Suprapubic skin (tissue), 4 donors: ENCODE results near the gene CAPN5. TPM values are rescaled to one million over a fixed set of nuclear protein-coding genes. Genes with fewer than 3 reads are reported as not detected.
A peak's percentile ranks its signal among the peaks of the same experiment; 100 is the strongest.
"Not testable (repeated sequence)": the region's sequence is repeated elsewhere in the genome, so short reads cannot be mapped to it uniquely, and the experiment has no call there.

Source experiments
- DNase-seq, 2 donors: peaks; one replicate each; pipeline ENCODE4 v3.0.0-alpha.2; 2019; ENCODE audit warnings: low spot score in 2 of 2
- H3K27ac ChIP-seq: fragments of 200-600 bp; sonication (generic); one replicate; pipeline ENCODE4 v1.5.1; 2019
- H3K27me3 ChIP-seq: fragments of 200-600 bp; sonication (generic); one replicate; pipeline ENCODE4 v1.5.1; 2019
- H3K36me3 ChIP-seq: fragments of 200-600 bp; sonication (generic); one replicate; pipeline ENCODE4 v1.5.1; 2019
- H3K4me1 ChIP-seq: fragments of 200-600 bp; sonication (generic); one replicate; pipeline ENCODE4 v1.5.1; 2019
- H3K4me3 ChIP-seq: fragments of 200-600 bp; sonication (generic); one replicate; pipeline ENCODE4 v1.5.1; 2019; ENCODE audit warnings: mild to moderate bottlenecking
- H3K9me3 ChIP-seq: fragments of 200-600 bp; sonication (generic); one replicate; pipeline ENCODE4 v1.5.1; 2019
- CTCF ChIP-seq, 2 donors: fragments of 200-600 bp in 1 of 2; fragments of 450-650 bp in 1 of 2; sonication (generic) in 1 of 2; IDR thresholded peaks; one replicate each; pipeline ENCODE4 v1.5.1; 2016 to 2019; ENCODE audit warnings: antibody characterized with exemption in 2 of 2, mild to moderate bottlenecking in 1 of 2, moderate library complexity in 1 of 2
- EP300 ChIP-seq: sonication (generic); formaldehyde crosslinking; IDR thresholded peaks from one replicate; pipeline ENCODE4 v1.6.1; 2017; ENCODE audit warnings: antibody characterized with exemption
- POLR2A ChIP-seq, 2 donors: fragments of 450-650 bp; IDR thresholded peaks; one replicate each; pipeline ENCODE4 v1.6.1; 2017; ENCODE audit warnings: antibody characterized with exemption in 2 of 2, mild to moderate bottlenecking in 2 of 2, moderate library complexity in 2 of 2
- POLR2AphosphoS5 ChIP-seq, 3 donors: sonication (generic); formaldehyde crosslinking; IDR thresholded peaks; one replicate each; pipeline ENCODE4 v1.6.1; 2017; ENCODE audit warnings: antibody characterized with exemption in 3 of 3
- WGBS: methylation state at CpG from one replicate; pipeline ENCODE4 v1.1.5; 2018; 5-methylcytosine and 5-hydroxymethylcytosine counted together
- total RNA-seq, 4 donors: library from RNA; depleted of rRNA; stranded (reverse); fragments of >200 nt; gene quantifications; one replicate each; pipeline ENCODE4 v1.1.0, GENCODE V29; 2016

The CAPN5 gene
- total RNA-seq: 1 to 10 TPM in 3 of 4 donors, under 1 TPM in 1; 0.87 to 2.0 (median 1.1) TPM

GRCh38 chr11:77066229-77067042, at the start of gene CAPN5:
Gene CAPN5 (plus strand): TSS chr11:77066971. CDS start chr11:77084887, 17,916 bp downstream.
- WGBS: 1% methylated on average over 23 of the region's 69 CpGs
- H3K4me3 ChIP-seq: peak within 1 kb of the TSS; percentile 80
- DNase-seq: peak; percentile 90 to 91
- H3K9me3 ChIP-seq: no peaks in the 10 kb centered on the region
- H3K27ac ChIP-seq: peak within 1 kb of the TSS; percentile 80
- H3K4me1 ChIP-seq: peaks cover 22% of the 10 kb centered on the region
- no peaks in the 10 kb centered on the region for H3K27me3 ChIP-seq
- no peak for TF ChIP-seq POLR2AphosphoS5 (IDR thresholded peaks at IDR 0.05)
- TF ChIP-seq POLR2A (IDR thresholded peaks at IDR 0.05): peak in 1 of 2 donors; percentile 60
- peak in 1 of 2 donors; percentile 37 for TF ChIP-seq CTCF (IDR thresholded peaks at IDR 0.05)
- no peak for TF ChIP-seq EP300
- no peaks in the 10 kb centered on the region for H3K36me3 ChIP-seq

- 85% methylated on average over 2 of the region's 2 CpGs for WGBS
- not testable (repeated sequence) for H3K27me3 ChIP-seq, H3K4me1 ChIP-seq, DNase-seq, H3K4me3 ChIP-seq, H3K27ac ChIP-seq, H3K9me3 ChIP-seq
- H3K36me3 ChIP-seq: peaks cover 18% of the 10 kb centered on the region
Observed at GRCh38 chr11:77018396-77018924, 48.3 kb upstream of the CAPN5 start.

- Histone ChIP-seq H3K36me3 (peaks cover 13% of the 10 kb centered on the region), H3K27me3 (no peaks in the 10 kb centered on the region), H3K4me3 (no peak overlapping the region), H3K4me1 (peaks cover 4% of the 10 kb centered on the region), H3K27ac (no peak overlapping the region), H3K9me3 (no peaks in the 10 kb centered on the region)
- WGBS: 85% methylated on average over 2 of the region's 2 CpGs
- DNase-seq: no peak
- no peak for TF ChIP-seq EP300
- no peak for TF ChIP-seq POLR2A (IDR thresholded peaks at IDR 0.05)
- no peak for TF ChIP-seq CTCF (IDR thresholded peaks at IDR 0.05)
- no peak for TF ChIP-seq POLR2AphosphoS5 (IDR thresholded peaks at IDR 0.05)
Observed at GRCh38 chr11:77019976-77020595, 46.7 kb upstream of the CAPN5 start.

DNA sequence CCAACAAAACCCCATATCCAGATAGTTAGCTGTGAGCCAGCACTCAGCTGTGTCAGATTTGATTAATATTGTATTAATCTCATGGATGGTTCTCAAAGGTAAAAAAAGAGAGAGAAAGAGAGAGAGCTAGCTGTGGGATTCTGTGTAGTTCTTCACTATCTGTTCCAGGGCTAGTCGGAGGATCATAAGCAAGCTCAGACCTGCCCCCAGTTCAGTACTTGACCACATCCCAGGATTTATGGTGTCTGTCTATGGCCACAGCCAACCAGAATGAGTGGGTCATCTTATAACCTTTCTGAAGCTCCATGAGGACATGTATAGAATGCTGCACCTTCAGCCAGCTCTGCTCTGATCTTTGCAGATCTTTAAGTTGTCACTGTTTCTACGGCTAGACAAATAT, 46.0 kb upstream of the CAPN5 start:
- no peak overlapping the region for H3K4me3 ChIP-seq
- no peaks in the 10 kb centered on the region for H3K27me3 ChIP-seq
- 87% methylated on average over 2 of the region's 2 CpGs for WGBS
- no peak overlapping the region for H3K27ac ChIP-seq
- no peak for TF ChIP-seq CTCF (IDR thresholded peaks at IDR 0.05)
- H3K36me3 ChIP-seq: peaks cover 13% of the 10 kb centered on the region
- no peaks in the 10 kb centered on the region for H3K9me3 ChIP-seq
- peaks cover 4% of the 10 kb centered on the region for H3K4me1 ChIP-seq
- DNase-seq: no peak

- Histone ChIP-seq H3K4me3 (no peak overlapping the region), H3K9me3 (no peaks in the 10 kb centered on the region), H3K4me1 (peaks cover 4% of the 10 kb centered on the region), H3K27me3 (no peaks in the 10 kb centered on the region), H3K36me3 (peaks cover 6% of the 10 kb centered on the region), H3K27ac (no peak overlapping the region)
- no peak for DNase-seq
- TF ChIP-seq CTCF (IDR thresholded peaks at IDR 0.05): no peak
- TF ChIP-seq POLR2A (IDR thresholded peaks at IDR 0.05): no peak
- no peak for TF ChIP-seq POLR2AphosphoS5 (IDR thresholded peaks at IDR 0.05)
- no peak for TF ChIP-seq EP300
Observed at GRCh38 chr11:77024745-77025144, 42.0 kb upstream of the CAPN5 start.
